Measurements from ENCODE around the gene UGGT1.

Gene UGGT1

GRCh38 chr2:128169094-128169493 is 78.1 kb downstream of the UGGT1 start:
- no peak for TF ChIP-seq EZH2phosphoT487 (conservative IDR thresholded peaks at IDR 0.05; ENCODE audit: low read length)
- TF ChIP-seq, protein P1, sequence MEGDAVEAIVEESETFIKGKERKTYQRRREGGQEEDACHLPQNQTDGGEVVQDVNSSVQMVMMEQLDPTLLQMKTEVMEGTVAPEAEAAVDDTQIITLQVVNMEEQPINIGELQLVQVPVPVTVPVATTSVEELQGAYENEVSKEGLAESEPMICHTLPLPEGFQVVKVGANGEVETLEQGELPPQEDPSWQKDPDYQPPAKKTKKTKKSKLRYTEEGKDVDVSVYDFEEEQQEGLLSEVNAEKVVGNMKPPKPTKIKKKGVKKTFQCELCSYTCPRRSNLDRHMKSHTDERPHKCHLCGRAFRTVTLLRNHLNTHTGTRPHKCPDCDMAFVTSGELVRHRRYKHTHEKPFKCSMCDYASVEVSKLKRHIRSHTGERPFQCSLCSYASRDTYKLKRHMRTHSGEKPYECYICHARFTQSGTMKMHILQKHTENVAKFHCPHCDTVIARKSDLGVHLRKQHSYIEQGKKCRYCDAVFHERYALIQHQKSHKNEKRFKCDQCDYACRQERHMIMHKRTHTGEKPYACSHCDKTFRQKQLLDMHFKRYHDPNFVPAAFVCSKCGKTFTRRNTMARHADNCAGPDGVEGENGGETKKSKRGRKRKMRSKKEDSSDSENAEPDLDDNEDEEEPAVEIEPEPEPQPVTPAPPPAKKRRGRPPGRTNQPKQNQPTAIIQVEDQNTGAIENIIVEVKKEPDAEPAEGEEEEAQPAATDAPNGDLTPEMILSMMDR (IDR thresholded peaks at IDR 0.05; ENCODE audit: insufficient read depth, low read length, poor library complexity, severe bottlenecking), result no peak
- Histone ChIP-seq H3F3A (ENCODE audit: insufficient read depth) (0 out of 2 replicates have a peak, but pooled peaks cover 5% of the 10 kb centered on the region), H3K79me2 (ENCODE audit: insufficient read depth, low read length) (no peaks in the 10 kb centered on the region), H3K36me3 (ENCODE audit: low read length) (peaks cover 72% of the 10 kb centered on the region), H4K20me1 (ENCODE audit: low read depth, low read length) (no peaks in the 10 kb centered on the region), H3K4me2 (ENCODE audit: low read depth, low read length, poor library complexity, severe bottlenecking) (no peak overlapping the region), H2AFZ (ENCODE audit: low read depth, low read length, severe bottlenecking) (no peak overlapping the region), H3K27me3 (ENCODE audit: low read length) (no peaks in the 10 kb centered on the region), H3K4me3 (ENCODE audit: insufficient read depth, low read length, poor library complexity, severe bottlenecking) (no peak overlapping the region), H3K9me2 (replicated peaks; ENCODE audit: insufficient read depth, low read length) (no peaks in the 10 kb centered on the region), H3K9ac (ENCODE audit: low read length) (no peak overlapping the region), H3K9me3 (ENCODE audit: insufficient read depth, low read length) (no peaks in the 10 kb centered on the region), H3K27ac (ENCODE audit: low read depth, low read length) (no peak overlapping the region)

- no peak overlapping the region for H3K9ac ChIP-seq (ENCODE audit: low read length)
- no peaks in the 10 kb centered on the region for H3K27me3 ChIP-seq (ENCODE audit: low read length)
- H3K36me3 ChIP-seq (ENCODE audit: low read length), result peaks cover 69% of the 10 kb centered on the region
These were observed 78.5 kb downstream of the UGGT1 start for GRCh38 chr2:128169497-128169896.

DNA sequence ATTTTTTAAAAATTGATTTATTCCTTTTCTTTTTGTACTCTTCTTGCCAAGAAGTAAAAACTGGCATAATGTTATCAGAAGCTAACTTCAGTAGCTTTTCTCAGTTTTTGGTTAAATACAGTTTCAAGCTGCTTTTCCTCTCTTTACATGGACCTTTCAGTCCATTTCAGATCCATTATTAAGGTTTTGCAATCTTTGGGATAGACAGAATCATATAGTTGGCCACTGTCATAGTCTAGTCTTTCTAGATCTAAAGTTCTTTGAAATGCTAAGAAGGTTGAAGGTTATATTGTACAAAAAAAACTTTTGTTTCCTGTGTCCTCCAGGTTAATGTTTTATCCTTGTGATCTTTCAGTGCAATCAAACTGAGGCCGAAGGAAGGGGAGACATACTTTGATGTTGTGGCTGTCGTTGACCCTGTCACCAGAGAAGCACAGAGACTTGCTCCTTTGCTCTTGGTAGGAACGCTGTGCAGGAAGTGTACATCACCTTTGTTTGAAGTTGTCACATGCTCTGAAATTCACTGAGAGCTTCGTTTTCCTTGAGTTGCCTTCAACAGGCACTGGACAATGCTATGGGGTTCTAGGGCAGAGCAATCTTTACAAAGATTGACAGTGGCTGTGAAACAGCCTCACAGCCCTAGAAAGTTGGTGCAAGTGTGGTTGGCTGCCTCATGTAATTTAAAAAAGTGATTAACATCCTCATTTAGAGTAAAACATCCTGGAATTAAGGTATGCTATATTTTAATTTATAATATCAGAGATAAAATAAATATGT is 79.1 kb downstream of the UGGT1 start:
- Histone ChIP-seq H3K27ac (ENCODE audit: low read depth, low read length) (no peak overlapping the region), H3K9ac (ENCODE audit: low read length) (no peak overlapping the region), H2AFZ (ENCODE audit: low read depth, low read length, severe bottlenecking) (no peak overlapping the region), H3K9me2 (replicated peaks; ENCODE audit: insufficient read depth, low read length) (no peaks in the 10 kb centered on the region), H3K79me2 (ENCODE audit: insufficient read depth, low read length) (no peaks in the 10 kb centered on the region), H3K9me3 (ENCODE audit: insufficient read depth, low read length) (no peaks in the 10 kb centered on the region), H3K4me3 (ENCODE audit: insufficient read depth, low read length, poor library complexity, severe bottlenecking) (no peak overlapping the region), H3K4me2 (ENCODE audit: low read depth, low read length, poor library complexity, severe bottlenecking) (no peak overlapping the region), H3K36me3 (ENCODE audit: low read length) (peaks cover 69% of the 10 kb centered on the region), H3F3A (ENCODE audit: insufficient read depth) (0 out of 2 replicates have a peak, but pooled peaks cover 5% of the 10 kb centered on the region), H4K20me1 (ENCODE audit: low read depth, low read length) (no peaks in the 10 kb centered on the region), H3K27me3 (ENCODE audit: low read length) (no peaks in the 10 kb centered on the region)
- TF ChIP-seq, protein P1 (IDR thresholded peaks at IDR 0.05; ENCODE audit: insufficient read depth, low read length, poor library complexity, severe bottlenecking), result no peak
- no peak for TF ChIP-seq EZH2phosphoT487 (conservative IDR thresholded peaks at IDR 0.05; ENCODE audit: low read length)

More at GRCh38 chr2:128169497-128169896, 78.5 kb downstream of the UGGT1 start:
- no peaks in the 10 kb centered on the region for H4K20me1 ChIP-seq (ENCODE audit: low read depth, low read length)
- no peaks in the 10 kb centered on the region for H3K79me2 ChIP-seq (ENCODE audit: insufficient read depth, low read length)
- H3K9me3 ChIP-seq (ENCODE audit: insufficient read depth, low read length), result no peaks in the 10 kb centered on the region
- no peaks in the 10 kb centered on the region for H3K9me2 ChIP-seq (replicated peaks; ENCODE audit: insufficient read depth, low read length)
- no peak overlapping the region for H2AFZ ChIP-seq (ENCODE audit: low read depth, low read length, severe bottlenecking)
- H3K4me2 ChIP-seq (ENCODE audit: low read depth, low read length, poor library complexity, severe bottlenecking), result no peak overlapping the region
- TF ChIP-seq, protein P1 (IDR thresholded peaks at IDR 0.05; ENCODE audit: insufficient read depth, low read length, poor library complexity, severe bottlenecking), result no peak
- H3K27ac ChIP-seq (ENCODE audit: low read depth, low read length), result no peak overlapping the region
- H3F3A ChIP-seq (ENCODE audit: insufficient read depth), result 0 out of 2 replicates have a peak, but pooled peaks cover 5% of the 10 kb centered on the region
- H3K4me3 ChIP-seq (ENCODE audit: insufficient read depth, low read length, poor library complexity, severe bottlenecking), result no peak overlapping the region

Measured in SU-DHL-6 (cell line).